SH-SY5Y (cell line): ENCODE data around the gene PPP2R2D.

ENCODE experiments used
- GATA2 ChIP-seq: IDR thresholded peaks from 2 replicates; pipeline ENCODE4 v1.6.1; 2011; ENCODE audit warnings: mild to moderate bottlenecking, low read depth, low read length
- GATA3 ChIP-seq: IDR thresholded peaks from 2 replicates; pipeline ENCODE4 v1.6.1; 2011; ENCODE audit warnings: low read depth, mild to moderate bottlenecking, low read length, moderate library complexity

DNA sequence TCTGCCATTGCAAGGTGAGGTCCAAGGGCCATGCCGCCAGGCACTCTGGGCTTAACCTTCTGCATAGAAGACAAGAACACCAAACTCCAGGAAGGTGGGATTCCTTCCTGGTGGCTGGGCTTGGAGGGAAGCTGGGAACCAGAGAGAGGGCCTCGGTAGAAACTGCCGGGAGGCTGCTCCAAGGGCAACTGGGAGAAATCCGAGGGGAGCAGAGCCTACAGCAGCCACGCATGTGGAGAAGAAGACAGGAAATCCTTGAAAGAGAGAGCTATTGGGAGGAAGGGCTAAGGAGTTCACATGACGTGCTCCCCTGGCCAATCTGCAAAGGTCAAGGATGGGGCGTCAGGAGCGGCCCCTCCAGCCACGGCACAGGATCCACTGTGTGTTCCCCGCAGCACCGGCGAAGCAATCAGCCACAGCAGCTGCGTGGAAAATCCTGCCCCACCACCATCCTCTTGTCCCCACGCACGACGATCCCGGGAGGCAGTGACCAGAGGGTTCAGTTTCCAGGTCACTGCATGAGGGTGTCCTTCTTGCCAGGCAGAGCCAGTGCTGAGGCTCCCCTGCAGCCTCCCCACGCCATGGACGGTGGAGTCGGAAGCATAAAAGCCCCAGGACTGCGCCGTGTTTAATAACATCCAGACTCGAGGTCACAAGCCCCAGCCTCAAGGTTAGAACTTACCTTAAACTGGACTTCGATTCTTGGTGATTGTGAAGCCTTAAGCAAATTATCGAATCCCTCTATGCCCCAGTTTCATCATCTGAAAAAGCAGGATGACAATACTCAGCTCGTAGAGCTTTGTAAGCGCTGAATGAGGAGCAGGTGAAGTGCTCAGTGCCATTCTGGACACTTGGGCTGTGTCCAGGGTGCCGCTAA lies 8.6 kb upstream of the PPP2R2D start:
- TF ChIP-seq GATA2 = no peak
- TF ChIP-seq GATA3 = no peak
